ENCODE measurements around the gene CMTM3.

DNA sequence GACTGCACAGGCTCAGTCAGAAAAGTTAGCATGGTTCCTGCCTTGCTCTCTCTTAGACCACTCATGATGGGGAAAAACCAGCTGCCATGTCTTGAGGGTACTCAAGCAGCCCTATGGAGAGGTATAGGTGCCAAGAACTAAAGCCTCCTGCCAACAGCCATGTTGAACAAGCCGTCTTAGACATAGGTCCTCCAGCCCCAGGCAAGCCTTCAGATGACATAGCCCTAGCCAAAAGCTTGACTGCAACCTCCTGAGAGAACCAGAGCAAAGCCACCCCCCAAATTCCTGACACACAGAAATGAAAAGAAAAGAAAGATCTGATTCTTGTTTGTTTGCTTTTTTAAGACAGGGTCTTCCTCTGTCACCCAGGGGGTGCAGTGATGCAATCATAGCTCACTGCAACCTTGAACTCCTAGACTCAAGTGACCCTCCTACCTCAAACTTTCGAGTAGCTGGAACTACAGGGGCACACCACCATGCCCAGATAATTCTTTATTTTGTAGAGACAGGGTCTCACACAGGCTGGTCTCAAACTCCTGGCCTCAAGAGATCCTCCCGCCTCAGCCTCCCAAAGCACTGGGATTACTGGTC lies 36.3 kb downstream of the CMTM3 start:
- TF ChIP-seq, protein P1, sequence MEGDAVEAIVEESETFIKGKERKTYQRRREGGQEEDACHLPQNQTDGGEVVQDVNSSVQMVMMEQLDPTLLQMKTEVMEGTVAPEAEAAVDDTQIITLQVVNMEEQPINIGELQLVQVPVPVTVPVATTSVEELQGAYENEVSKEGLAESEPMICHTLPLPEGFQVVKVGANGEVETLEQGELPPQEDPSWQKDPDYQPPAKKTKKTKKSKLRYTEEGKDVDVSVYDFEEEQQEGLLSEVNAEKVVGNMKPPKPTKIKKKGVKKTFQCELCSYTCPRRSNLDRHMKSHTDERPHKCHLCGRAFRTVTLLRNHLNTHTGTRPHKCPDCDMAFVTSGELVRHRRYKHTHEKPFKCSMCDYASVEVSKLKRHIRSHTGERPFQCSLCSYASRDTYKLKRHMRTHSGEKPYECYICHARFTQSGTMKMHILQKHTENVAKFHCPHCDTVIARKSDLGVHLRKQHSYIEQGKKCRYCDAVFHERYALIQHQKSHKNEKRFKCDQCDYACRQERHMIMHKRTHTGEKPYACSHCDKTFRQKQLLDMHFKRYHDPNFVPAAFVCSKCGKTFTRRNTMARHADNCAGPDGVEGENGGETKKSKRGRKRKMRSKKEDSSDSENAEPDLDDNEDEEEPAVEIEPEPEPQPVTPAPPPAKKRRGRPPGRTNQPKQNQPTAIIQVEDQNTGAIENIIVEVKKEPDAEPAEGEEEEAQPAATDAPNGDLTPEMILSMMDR (IDR thresholded peaks at IDR 0.05), result no peak
- TF ChIP-seq ZFX (IDR thresholded peaks at IDR 0.05; ENCODE audit: borderline replicate concordance), result no peak
